ENCODE data around the gene ZP3.
"Not testable (repeated sequence)": the region's sequence is repeated elsewhere in the genome, so short reads cannot be mapped to it uniquely, and the experiment has no call there.

The ZP3 gene

DNA sequence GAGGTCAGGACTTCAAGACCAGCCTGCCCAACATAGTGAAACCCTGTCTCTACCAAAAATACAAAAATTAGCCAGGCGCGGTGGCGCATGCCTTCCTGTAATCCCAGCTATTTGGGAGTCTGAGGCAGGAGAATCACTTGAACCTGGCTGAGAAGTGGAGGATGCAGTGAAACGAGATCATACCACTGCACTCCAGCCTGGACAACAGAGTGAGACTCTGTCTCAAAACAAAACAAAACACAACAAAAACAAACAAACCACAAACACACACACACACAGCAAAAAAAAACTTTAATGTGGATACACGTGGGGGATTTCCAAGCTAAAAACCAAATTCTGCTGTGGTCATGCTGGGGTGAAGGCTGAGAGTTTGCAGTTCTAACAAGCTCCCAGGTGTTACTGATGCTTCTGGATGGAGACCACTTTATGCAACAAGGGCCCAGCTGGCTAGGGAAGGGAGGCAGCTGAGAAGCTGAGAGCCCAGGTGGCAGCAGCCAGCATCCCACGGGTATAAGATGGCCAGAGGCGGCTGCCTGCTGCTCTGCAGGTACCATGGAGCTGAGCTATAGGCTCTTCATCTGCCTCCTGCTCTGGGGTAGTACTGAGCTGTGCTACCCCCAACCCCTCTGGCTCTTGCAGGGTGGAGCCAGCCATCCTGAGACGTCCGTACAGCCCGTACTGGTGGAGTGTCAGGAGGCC lies at the start of gene ZP3:
Gene ZP3, plus strand, starts transcription at position 538 of the 699 bp plus-strand sequence. Its CDS starts 15 bp downstream, at position 553.
- peak; percentile 39 for DNase-seq (ENCODE audit: low spot score)

- DNase-seq (ENCODE audit: low spot score): no peak
Measured at GRCh38 chr7:76375251-76375650, 49.5 kb upstream of the ZP3 start.

GRCh38 chr7:76377186-76377918 lies 47.4 kb upstream of the ZP3 start:
- DNase-seq (ENCODE audit: low spot score): no peak

DNA sequence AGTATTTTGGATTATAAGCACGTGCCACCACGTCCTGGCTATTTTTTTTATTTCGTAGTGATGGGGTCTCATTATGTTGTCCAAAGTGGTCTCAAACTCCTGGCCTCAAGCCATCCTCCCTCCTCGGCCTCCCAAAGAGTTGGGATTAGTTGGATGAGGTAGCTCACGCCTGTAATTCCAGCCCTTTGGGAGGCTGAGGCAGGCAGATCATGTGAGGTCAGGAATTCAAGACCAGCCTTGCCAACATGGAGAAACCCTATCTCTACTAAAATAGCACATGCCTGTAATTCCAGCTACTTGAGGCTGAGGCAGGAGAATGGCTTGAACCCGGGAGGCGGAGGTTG lies 44.2 kb upstream of the ZP3 start:
- DNase-seq (ENCODE audit: low spot score): no peak

GRCh38 chr7:76381814-76382213 lies 42.9 kb upstream of the ZP3 start:
- no peak for DNase-seq (ENCODE audit: low spot score)

GRCh38 chr7:76383089-76383944 lies 41.4 kb upstream of the ZP3 start:
- no peak for DNase-seq (ENCODE audit: low spot score)

- DNase-seq (ENCODE audit: low spot score): no peak
Measured at GRCh38 chr7:76386691-76387260, 38.0 kb upstream of the ZP3 start.

- DNase-seq (ENCODE audit: low spot score): not testable (repeated sequence)
Measured at GRCh38 chr7:76387789-76388188, 37.0 kb upstream of the ZP3 start.

DNA sequence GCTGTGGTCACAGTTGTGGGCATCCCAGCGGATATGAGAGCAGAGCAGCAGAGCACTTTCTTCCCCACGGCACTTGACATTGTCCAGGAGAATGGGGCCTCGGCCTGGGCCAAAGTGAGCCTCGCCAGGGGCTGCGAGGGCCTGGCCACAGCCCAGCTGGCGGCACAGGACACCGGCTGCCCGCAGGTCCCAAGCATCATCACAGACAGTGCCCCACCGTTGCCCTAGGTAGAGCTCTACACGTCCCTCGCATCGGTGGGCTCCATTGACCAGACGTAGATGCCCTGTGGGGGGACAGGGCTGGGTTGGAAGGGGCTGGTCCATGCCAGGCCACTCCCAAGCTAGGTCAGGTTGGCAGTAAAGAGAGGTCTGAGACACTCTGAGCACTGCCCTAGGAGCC lies 34.7 kb upstream of the ZP3 start:
- DNase-seq (ENCODE audit: low spot score): no peak

- DNase-seq (ENCODE audit: low spot score): no peak
Measured at GRCh38 chr7:76392531-76393115, 32.1 kb upstream of the ZP3 start.

DNA sequence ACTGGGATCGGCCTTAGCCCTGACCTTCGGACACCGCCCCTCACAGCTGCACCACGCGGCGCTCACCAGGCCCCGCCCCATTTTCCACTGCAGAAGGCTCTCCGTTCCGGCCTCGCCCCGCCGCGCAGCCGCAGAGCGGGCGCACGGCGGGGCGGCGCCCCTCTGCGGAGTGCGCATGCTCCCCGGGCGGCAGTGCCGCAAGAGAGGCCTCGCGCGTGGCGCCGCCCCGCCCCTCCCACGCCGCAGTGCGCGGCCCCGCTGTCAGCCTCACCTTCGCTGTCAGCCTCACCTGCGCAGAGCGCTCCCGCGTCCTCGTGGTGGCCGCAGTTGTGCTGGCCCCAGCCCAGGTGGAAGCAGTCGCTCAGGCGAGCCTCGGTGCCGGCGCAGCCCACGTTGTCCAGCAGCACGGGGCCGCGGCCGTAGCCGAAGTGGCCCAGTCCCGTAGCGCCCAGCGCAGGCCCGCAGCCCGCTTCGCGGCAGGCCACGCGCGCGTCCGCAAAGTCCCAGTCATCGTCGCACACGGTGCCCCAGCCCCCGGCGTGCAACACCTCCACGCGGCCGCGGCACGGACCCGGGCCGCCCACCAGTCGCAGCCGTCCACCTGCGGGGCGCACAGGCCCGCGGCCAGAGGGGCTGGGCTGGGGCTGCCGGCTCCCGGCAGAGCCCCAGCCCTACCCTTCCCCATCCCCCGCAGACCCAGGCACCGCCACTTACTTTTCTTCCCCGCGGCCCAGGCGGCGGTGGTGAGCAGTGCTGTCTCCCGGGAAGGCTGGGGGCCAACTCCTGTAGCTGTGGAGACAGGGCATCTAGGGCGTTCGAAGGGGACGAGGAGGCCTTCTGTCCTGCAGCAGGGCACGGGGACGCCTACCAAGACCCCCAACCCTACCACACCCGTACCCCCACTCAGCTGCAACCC lies 31.4 kb upstream of the ZP3 start:
- peak; percentile 92 for DNase-seq (ENCODE audit: low spot score)

GRCh38 chr7:76394957-76395356 lies 29.8 kb upstream of the ZP3 start:
- no peak for DNase-seq (ENCODE audit: low spot score)

- not testable (repeated sequence) for DNase-seq (ENCODE audit: low spot score)
Measured at GRCh38 chr7:76395605-76395964, 29.2 kb upstream of the ZP3 start.

DNA sequence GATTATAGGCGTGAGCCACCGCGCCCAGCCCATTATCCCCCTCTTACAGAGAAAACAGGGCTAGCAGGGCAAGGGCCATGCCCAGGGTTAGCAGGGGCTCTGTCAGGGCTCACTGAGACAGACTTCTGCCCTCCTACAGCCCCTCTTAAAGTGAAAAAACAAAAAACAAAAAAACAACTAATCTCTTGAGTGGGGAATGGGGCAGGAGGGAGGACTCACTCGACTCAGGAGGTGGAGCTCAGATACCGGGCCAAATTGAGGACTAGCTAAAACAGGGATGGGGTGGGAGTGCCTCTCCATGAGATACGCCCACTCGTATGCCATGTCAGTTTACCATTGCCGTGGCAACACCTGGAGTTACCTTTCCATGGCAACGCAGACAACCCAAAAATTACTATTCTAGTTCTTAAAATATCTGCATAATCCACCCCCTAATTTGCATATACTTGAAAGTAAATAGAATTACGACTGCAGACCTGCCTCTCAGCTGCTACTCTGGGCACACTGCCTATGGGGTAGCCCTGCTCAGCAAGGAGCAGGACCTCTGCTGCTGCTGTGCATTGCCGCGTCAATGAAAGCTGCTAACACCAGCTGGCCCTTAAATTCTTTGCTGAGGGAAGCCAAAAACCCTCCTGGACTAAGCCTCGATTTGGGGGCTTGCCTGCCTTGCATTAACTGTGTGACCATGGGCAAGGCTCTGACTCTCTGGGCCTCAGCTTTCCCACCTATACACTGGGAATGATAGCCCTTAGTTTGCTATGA lies 28.6 kb upstream of the ZP3 start:
- DNase-seq (ENCODE audit: low spot score): no peak

DNA sequence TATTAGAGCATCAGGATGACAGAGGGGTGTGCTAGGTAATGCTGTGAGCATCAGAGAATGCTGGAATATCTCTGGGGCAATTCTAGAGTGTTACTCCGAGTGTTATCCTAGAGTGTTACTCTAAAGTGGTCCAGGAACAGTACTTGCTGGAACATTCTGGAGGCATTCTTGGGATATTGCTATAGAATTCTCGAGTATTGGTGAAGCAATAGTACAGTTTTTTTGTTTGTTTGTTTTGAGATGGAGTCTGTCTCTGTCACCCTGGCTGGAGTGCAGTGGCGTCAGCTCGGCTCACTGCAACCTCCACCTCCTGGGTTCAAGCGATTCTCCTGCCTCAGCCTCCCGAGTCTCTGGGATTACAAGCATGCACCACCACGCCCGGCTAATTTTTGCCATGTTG lies 27.9 kb upstream of the ZP3 start:
- no peak for DNase-seq (ENCODE audit: low spot score)

- DNase-seq (ENCODE audit: low spot score): peak; percentile 84
Measured at GRCh38 chr7:76397409-76398183, 27.2 kb upstream of the ZP3 start.

GRCh38 chr7:76400248-76400647 lies 24.5 kb upstream of the ZP3 start:
- DNase-seq (ENCODE audit: low spot score): no peak

DNA sequence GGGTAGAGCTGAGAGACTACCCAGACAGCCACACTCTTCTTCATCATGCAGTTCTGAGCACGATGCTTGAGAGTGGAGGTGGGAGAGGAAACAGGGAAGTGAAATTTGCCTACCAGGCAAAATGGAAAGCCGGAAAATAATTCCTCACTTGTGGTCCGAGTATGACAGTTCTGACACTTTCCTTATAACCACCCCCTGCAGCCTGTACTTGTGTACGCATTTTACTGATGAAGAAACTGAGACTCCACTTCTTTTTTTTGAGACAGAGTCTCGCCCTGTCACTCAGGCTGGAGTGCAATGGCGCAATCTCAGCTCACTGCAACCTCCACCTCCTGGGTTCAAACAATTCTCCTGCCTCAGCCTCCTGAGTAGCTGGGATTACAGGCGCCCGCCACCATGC lies 21.7 kb upstream of the ZP3 start:
- DNase-seq (ENCODE audit: low spot score): not testable (repeated sequence)

- DNase-seq (ENCODE audit: low spot score): no peak
Measured at GRCh38 chr7:76403780-76404494, 20.8 kb upstream of the ZP3 start.
